Adipose tissue (tissue), 3 donors: ENCODE measurements around the gene MZB1. TPM values are rescaled to one million over a fixed set of nuclear protein-coding genes. Genes with fewer than 3 reads are reported as not detected.
"Not testable (repeated sequence)": the region's sequence is repeated elsewhere in the genome, so short reads cannot be mapped to it uniquely, and the experiment has no call there.

Source experiments
- H3K27ac ChIP-seq: one replicate; pipeline ENCODE4 v1.5.1; 2013; ENCODE audit warnings: low read depth, low read length
- WGBS, 3 donors: extraction: QIAGEN DNeasy Blood & Tissue Kit; methylation state at CpG; one replicate each; pipeline ENCODE4 v1.1.7; 2013; 5-methylcytosine and 5-hydroxymethylcytosine counted together
- polyA plus RNA-seq, 3 donors: library from polyadenylated mRNA; stranded (reverse); fragments of 200-250 nt; gene quantifications; one replicate each; pipeline ENCODE4 v1.2.3, GENCODE V29; 2013
- donor health status: healthy with polysubstance abuse.
- donor health status: Bipolar disorder and iron deficiency.
- donor health status: healthy.

MZB1 gene
- polyA plus RNA-seq, 3 donors = 0.98 to 1.9 TPM; not detected in 1

DNA sequence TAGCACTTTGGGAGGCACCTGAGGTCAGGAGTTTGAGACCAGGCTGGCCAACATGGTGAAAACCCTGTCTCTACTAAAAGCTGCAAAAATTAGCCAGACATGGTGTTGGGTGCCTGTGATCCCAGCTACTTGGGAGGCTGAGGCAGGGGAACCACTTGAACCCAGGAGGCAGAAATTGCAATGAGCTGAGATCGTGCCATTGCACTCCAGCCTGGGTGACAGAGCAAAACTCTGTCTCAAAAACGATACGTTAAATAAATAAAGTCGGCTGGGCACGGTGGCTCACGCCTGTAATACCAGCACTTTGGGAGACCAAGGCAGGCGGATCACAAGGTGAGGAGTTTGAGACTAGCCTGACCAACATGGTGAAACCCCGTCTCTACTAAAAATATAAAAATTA is 33.8 kb downstream of the MZB1 start:
- H3K27ac ChIP-seq = not testable (repeated sequence)
- 94 to 95% (median 95%) methylated on average over 8 of the region's 8 CpGs for WGBS, 3 donors

DNA sequence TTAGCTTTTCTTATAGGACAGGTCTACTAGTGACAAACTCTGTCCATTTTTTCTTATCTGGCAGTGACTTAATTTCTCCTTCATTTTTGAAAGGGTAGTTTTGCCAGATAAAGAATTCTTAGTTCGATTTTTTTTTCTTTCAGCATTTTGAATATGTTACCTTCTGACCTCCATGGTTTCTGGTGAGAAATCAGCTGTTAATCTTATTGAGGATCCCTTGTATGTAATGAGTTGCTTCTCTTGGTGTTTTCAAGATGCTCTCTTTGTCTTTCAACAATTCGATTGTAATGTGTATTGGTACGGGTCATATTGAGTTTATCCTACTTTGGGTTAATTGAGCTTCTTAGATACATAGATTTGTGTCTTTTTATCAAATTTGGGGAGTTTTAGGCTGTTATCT is 35.5 kb downstream of the MZB1 start:
- WGBS, 3 donors = 92 to 97% (median 94%) methylated on average over 3 of the region's 3 CpGs
- no peak overlapping the region for H3K27ac ChIP-seq

DNA sequence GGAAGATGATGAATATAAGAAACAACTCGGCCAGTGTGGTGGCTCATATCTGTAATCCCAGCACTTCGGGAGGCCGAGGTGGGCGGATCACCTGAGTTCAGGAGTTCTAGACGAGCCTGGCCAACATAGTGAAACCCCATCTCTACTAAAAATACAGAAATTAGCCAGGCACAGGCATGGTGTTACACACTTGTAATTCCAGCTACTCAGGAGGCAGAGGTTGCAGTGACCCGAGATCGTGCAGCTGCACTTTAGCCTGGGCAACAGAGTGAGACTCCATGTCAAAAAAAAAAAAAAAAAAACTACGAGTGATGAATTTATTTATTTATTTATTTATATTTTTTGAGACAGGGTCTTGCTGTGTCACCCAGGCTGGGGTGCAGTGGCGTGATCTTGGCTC is 41.9 kb downstream of the MZB1 start:
- 94 to 95% (median 94%) methylated on average over 9 of the region's 9 CpGs for WGBS, 3 donors
- H3K27ac ChIP-seq = not testable (repeated sequence)

DNA sequence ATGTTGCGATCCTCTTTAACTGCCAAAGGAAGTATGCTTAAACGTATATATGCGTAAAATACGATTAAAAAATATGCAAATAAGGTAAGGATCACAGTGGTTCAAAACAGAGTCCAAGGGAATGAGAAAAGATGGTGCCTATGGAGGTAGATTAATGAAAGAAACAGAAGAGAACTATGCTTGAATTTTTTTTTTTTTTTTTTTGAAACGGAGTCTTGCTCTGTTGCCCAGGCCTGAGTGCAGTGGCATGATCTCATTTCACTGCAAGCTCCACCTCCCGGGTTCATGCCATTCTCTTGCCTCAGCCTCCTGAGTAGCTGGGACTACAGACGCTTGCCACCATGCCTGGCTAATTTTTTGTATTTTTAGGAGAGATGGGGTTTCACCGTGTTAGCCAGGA is 44.3 kb downstream of the MZB1 start:
- WGBS, 3 donors = 94 to 97% (median 94%) methylated on average over 8 of the region's 8 CpGs
- H3K27ac ChIP-seq = not testable (repeated sequence)

DNA sequence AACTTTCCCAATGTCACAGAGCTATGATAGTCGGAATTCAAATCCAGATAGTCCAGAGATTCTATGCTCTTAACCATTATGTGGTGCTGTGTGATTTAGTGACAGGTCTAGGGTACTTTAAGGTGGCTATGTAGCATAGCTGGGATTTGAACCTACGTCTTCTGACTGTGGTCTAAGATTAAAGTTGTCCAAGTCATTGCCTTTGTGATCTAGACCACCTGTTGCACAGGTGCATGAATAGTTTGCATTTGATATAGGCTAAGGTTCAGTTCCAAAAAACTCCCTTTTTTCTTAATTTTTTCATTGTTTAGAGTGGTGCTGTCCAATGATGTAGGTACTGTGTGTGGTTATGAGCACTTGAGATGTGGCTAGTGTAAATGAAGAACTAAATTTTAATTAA is 45.5 kb downstream of the MZB1 start:
- 33 to 88% (median 85%) methylated on average over 2 of the region's 2 CpGs for WGBS, 3 donors
- H3K27ac ChIP-seq = no peak overlapping the region

DNA sequence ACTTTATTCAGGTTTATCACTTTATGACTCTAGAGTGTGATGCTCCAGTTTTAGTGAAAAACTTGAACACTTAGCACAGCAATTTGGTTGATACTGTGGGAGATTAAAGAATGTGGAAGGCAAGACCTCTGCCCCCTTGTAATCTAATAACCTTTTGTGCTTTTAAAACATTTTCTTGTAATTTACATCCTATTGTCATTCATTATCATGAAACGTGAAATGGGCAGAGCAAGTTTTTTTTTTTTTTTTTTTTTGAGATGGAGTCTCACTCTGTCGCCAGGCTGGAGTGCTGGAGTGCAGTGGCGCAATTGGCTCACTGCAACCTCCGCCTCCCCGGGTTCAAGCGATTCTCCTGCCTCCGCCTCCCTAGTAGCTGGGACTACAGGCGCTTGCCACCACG is 46.2 kb downstream of the MZB1 start:
- no peak overlapping the region for H3K27ac ChIP-seq
- WGBS, 3 donors = 81 to 84% (median 81%) methylated on average over 9 of the region's 9 CpGs

DNA sequence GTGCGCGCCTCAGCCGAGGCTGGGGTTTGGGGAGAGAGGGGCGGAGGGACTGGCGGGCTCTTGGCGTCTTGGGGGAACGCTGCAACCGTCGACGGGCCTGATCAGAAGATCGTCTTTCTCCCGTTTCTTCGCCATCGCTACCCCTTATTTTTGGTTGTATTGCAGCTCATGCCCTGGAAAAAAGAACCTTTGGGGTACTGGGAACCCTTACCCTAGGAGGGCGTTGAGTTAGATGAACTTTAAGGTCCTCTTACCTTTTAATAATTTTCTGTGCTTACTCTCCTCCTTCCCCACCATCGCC is 47.3 kb downstream of the MZB1 start:
- H3K27ac ChIP-seq = peak overlapping the region; percentile 89
- 0 to 2% (median 1%) methylated on average over 16 of the region's 16 CpGs for WGBS, 3 donors

DNA sequence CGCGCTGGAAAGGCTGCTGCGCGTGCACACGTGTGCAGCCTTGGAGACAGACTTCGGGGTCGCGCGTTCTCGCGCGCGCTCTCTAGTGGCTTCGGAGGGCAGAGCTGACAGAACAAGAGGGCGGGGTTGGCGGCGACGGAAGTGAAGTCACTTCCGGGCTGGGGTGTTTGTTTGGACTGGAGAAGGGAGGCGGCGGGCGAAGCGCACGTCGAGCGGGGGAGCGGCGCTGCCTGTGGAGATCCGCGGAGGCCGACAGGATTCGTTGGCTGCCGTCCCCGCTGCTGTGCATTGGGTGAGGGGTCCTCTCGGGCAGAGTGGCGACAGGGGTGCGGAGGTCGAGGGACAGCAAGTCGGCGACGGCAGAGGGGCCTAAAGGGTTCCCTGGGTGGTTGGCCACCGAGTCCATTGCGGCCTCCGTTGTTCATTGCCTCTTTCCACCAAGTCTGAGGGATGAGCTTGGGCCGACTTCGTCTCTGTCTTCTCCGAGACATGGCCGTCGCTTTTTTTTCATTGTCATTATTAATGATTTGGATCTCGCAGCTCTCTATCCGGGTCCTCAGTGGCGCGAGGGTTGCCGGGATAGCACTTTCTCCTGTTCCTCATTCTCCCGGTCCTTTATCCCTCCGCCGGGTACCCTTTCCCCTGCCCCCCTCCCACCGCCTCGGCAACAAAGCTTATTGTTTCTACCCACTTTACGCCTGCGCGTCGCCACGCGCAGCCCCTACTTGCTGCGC is 47.9 kb downstream of the MZB1 start, which contains the start of gene PAIP2:
TSS of gene PAIP2 (plus strand) at position 166 of the 734 bp plus-strand sequence. CDS start 21,931 bp downstream, outside the sequence.
- H3K27ac ChIP-seq = peak within 1 kb of the TSS; percentile 89
- 0 to 1% (median 0%) methylated on average over 66 of the region's 66 CpGs for WGBS, 3 donors

DNA sequence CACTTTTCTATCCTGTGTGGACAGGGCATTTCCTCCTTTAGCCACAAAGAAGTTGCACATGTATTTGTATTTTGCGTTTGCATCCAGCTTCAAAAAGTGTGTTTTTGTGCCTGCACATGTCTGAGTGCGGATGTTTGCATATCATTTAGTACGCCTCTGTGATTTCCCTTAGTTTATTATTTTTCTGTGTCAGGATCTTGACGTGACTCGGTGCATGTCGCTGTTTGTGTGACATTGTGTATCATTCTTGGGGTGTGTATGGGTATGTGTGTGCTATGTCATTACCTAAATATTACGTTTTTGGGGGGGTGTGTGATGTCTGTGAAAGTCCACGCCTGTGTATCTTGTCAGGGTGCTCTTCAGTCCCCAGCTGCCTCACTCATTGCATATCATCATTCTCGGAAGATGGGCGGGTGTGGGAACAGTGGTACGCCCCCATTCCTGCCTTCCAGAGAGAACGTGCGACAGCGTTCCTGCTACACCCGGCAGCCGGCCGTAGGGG is 48.5 kb downstream of the MZB1 start:
- H3K27ac ChIP-seq = no peak overlapping the region
- 2 to 5% (median 2%) methylated on average over 17 of the region's 17 CpGs for WGBS, 3 donors

DNA sequence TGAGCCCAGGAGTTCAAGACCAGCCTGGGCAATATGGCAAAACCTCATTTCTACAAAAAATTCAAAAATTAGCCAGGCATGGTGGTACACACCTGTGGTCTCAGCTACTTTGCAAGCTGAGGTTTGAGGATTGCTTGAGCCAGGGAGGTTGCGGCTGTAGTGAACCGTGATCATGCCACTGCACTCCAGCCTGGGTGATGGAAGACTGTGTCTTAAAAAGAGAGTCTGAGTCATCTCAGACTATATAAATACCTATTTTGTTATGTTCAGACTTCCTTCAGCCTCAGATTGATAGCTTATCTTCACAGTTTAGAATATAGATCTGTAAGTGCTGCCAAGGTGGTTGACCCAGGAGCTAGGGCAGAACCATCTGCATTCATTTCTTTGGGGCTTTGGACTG is 49.7 kb downstream of the MZB1 start:
- H3K27ac ChIP-seq = no peak overlapping the region
- WGBS, 3 donors = 86 to 94% (median 90%) methylated on average over 2 of the region's 2 CpGs

Other genes starting within 250 kb of the MZB1 start
- gene SIL1, start 191.5 kb downstream of the MZB1 start, polyA plus RNA-seq = 10 to 100 TPM; 31.5 to 65.9 (median 47.5) TPM
- gene MATR3, start 96.2 kb downstream of the MZB1 start, polyA plus RNA-seq = 100 to 1,000 TPM in 2 of 3 donors, 10 to 100 TPM in 1; 56.7 to 114 (median 101) TPM
- gene PAIP2, start 48.1 kb downstream of the MZB1 start, polyA plus RNA-seq = 100 to 1,000 TPM in 2 of 3 donors, 10 to 100 TPM in 1; 41.6 to 160 (median 108) TPM
- under 1 TPM in 1 of 3 donors, not detected in 2; 0.78 TPM for gene SLC23A1, start 6.6 kb downstream of the MZB1 start, polyA plus RNA-seq
- gene PROB1, start 5.2 kb upstream of the MZB1 start, polyA plus RNA-seq = 1 to 10 TPM in 2 of 3 donors, under 1 TPM in 1; 0.32 to 1.3 (median 1.0) TPM
- gene SPATA24, start 14.2 kb upstream of the MZB1 start, polyA plus RNA-seq = 1 to 10 TPM; 4.1 to 8.5 (median 4.4) TPM
- 1 to 10 TPM; 1.0 to 5.6 (median 4.0) TPM for gene DNAJC18, start 49.6 kb upstream of the MZB1 start, polyA plus RNA-seq
- 10 to 100 TPM in 2 of 3 donors, 1 to 10 TPM in 1; 8.5 to 80.6 (median 38.8) TPM for gene ECSCR, start 72.8 kb upstream of the MZB1 start, polyA plus RNA-seq
- gene SMIM33, start 81.1 kb upstream of the MZB1 start, polyA plus RNA-seq = under 1 TPM in 1 of 3 donors, not detected in 2; 0.04 TPM
- 10 to 100 TPM in 2 of 3 donors, 1 to 10 TPM in 1; 8.0 to 52.5 (median 28.3) TPM for gene STING1, start 92.8 kb upstream of the MZB1 start, polyA plus RNA-seq
- gene UBE2D2, start 171.4 kb upstream of the MZB1 start, polyA plus RNA-seq = 10 to 100 TPM; 49.3 to 71.6 (median 68.6) TPM